Esophagus muscularis mucosa (tissue), 4 donors: Measurements from ENCODE around the gene KRT34. TPM values are rescaled to one million over a fixed set of nuclear protein-coding genes. Genes with fewer than 3 reads are reported as not detected.
"Not testable (repeated sequence)": the region's sequence is repeated elsewhere in the genome, so short reads cannot be mapped to it uniquely, and the experiment has no call there.

Experiments
- DNase-seq: peaks from one replicate; pipeline ENCODE4 v3.0.0-alpha.2; 2017; ENCODE audit errors: extremely low spot score
- H3K27ac ChIP-seq, 4 donors: fragments of 200-600 bp; sonication (generic); replicated peaks in 1 of 4; 1 replicate in 3 of 4; 2 replicates in 1 of 4; pipeline ENCODE4 v1.5.1; 2016 to 2019; ENCODE audit warnings: mild to moderate bottlenecking in 1 of 4
- H3K27me3 ChIP-seq, 4 donors: fragments of 200-600 bp; sonication (generic); one replicate each; pipeline versions ENCODE4 v1.5.1 to v1.6.0; 2016 to 2019
- H3K36me3 ChIP-seq, 4 donors: fragments of 200-600 bp; sonication (generic); one replicate each; pipeline ENCODE4 v1.5.1; 2016 to 2019
- H3K4me1 ChIP-seq, 4 donors: fragments of 200-600 bp; sonication (generic); one replicate each; pipeline ENCODE4 v1.5.1; 2016 to 2019
- H3K4me3 ChIP-seq, 4 donors: fragments of 200-600 bp; sonication (generic); 1 replicate in 2 of 4; 2 replicates in 2 of 4; pipeline ENCODE4 v1.5.1; 2016 to 2019; ENCODE audit warnings: mild to moderate bottlenecking in 4 of 4, moderate library complexity in 1 of 4
- H3K9me3 ChIP-seq, 4 donors: fragments of 200-600 bp; sonication (generic); 1 replicate in 3 of 4; 2 replicates in 1 of 4; pipeline ENCODE4 v1.5.1; 2016 to 2019
- EP300 ChIP-seq: sonication (generic); formaldehyde crosslinking; IDR thresholded peaks from one replicate; pipeline ENCODE4 v1.6.1; 2017; ENCODE audit warnings: antibody characterized with exemption
- POLR2A ChIP-seq: fragments of 450-650 bp; IDR thresholded peaks from one replicate; pipeline ENCODE4 v1.6.1; 2017; ENCODE audit warnings: antibody characterized with exemption, moderate library complexity, mild to moderate bottlenecking, low read depth
- POLR2AphosphoS5 ChIP-seq, 2 donors: sonication (generic); formaldehyde crosslinking; IDR thresholded peaks; one replicate each; pipeline ENCODE4 v1.6.1; 2017; ENCODE audit warnings: antibody characterized with exemption in 2 of 2
- WGBS: methylation state at CpG from one replicate; pipeline ENCODE4 v1.1.5; 2018; 5-methylcytosine and 5-hydroxymethylcytosine counted together
- intact Hi-C: fragments of 100-400 bp; cut with DNase I; formaldehyde crosslinking; loops from one replicate; pipeline ENCODE4 v1.15.1; 2023
- total RNA-seq, 4 donors: library from RNA; depleted of rRNA; stranded (reverse); fragments of >200 nt; gene quantifications; one replicate each; pipeline versions ENCODE4 v1.1.0 to v1.2.1, GENCODE V29; 2016
- TF ChIP-seq, protein P1 (sequence below), 3 experiments: fragments of 200-600 bp in 2 of 3; fragments of 450-650 bp in 1 of 3; sonication (generic) in 2 of 3; IDR thresholded peaks; one replicate each; pipeline ENCODE4 v1.5.1; 2017 to 2019; ENCODE audit warnings: antibody characterized with exemption in 3 of 3, mild to moderate bottlenecking in 2 of 3, moderate library complexity in 1 of 3

The KRT34 gene
- total RNA-seq, 4 donors from 2014 or later, result not detected

DNA sequence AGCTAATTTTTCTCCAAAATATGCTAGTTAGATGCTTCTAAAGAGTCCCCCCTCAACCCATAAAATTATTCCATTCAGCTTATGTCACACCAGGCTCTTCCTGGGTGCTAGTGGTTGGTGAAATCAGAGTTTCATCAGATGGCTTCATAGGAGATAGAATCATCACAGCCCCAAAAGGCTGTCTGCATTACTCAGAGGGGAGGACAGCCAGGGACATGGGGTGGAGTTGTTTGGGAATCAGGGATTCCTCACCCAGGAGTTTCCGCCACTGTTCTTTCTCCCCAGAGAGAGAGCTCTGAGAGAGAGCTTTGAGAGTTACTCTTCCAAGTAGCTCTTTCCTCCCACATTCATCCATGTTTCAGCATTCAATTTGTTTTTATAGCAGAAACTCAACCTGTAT, 288 bp upstream of the KRT34 start:
- TF ChIP-seq POLR2AphosphoS5 (IDR thresholded peaks at IDR 0.05), result no peak
- TF ChIP-seq POLR2A, result no peak
- TF ChIP-seq, protein P1, sequence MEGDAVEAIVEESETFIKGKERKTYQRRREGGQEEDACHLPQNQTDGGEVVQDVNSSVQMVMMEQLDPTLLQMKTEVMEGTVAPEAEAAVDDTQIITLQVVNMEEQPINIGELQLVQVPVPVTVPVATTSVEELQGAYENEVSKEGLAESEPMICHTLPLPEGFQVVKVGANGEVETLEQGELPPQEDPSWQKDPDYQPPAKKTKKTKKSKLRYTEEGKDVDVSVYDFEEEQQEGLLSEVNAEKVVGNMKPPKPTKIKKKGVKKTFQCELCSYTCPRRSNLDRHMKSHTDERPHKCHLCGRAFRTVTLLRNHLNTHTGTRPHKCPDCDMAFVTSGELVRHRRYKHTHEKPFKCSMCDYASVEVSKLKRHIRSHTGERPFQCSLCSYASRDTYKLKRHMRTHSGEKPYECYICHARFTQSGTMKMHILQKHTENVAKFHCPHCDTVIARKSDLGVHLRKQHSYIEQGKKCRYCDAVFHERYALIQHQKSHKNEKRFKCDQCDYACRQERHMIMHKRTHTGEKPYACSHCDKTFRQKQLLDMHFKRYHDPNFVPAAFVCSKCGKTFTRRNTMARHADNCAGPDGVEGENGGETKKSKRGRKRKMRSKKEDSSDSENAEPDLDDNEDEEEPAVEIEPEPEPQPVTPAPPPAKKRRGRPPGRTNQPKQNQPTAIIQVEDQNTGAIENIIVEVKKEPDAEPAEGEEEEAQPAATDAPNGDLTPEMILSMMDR (IDR thresholded peaks at IDR 0.05), result no peak
- H3K36me3 ChIP-seq, result no peaks in the 10 kb centered on the region

DNA sequence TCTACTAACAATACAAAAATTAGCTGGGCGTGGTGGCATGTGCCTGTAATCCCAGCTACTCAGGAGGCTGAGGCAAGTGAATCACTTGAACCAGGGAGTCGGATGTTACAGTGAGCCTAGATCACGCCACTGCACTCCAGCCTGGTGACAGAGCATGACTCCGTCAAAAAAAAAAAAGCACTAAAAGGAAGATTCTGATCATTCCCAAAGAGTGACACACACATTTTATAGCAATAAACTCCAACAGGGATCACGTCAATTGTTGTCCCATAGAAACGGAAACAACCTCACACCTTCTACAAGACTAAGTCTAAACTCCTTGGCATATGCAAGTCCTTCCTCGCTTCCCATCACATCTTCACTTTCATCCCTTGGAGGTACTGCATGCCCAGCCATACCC, 2.0 kb downstream of the KRT34 start:
- H3K36me3 ChIP-seq, H3K4me3 ChIP-seq, H3K4me1 ChIP-seq, H3K27ac ChIP-seq, intact Hi-C loops, H3K27me3 ChIP-seq, H3K9me3 ChIP-seq, DNase-seq: not testable (repeated sequence)
- WGBS, result 81% methylated on average over 7 of the region's 7 CpGs

More for the DNA sequence above, 288 bp upstream of the KRT34 start:
- Histone ChIP-seq H3K27me3 (no peaks in the 10 kb centered on the region), H3K4me3 (no peak overlapping the region), H3K27ac (no peak overlapping the region), H3K4me1 (no peaks in the 10 kb centered on the region), H3K9me3 (peaks cover 0 to 15% (median 11%) of the 10 kb centered on the region in 4 donors)
- intact Hi-C loops, result no loop called here
- 90% methylated on average over 1 of the region's 1 CpG for WGBS
- no peak for DNase-seq

DNA sequence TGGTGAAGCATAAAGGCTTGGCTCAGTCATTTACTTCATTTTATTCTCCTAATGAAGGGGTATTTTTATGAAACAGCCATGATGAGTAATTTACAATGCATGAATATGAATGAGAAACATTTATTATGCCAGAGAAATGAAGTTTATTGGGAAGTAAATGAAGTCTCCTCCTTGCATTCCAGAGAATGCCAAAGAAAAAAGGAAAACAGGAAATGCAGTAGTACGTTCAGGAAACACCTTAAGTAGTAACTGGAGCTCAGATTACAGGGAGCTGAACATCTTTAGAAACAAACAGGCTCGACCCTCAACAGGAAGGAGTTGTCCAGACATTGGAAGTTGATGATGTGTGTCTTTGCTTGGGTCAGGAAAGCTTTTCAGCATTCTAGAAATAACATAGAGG, 4.6 kb downstream of the KRT34 start:
- H3K4me1 ChIP-seq, result no peaks in the 10 kb centered on the region
- TF ChIP-seq EP300 (no peak), POLR2A (no peak), POLR2AphosphoS5 (IDR thresholded peaks at IDR 0.05) (no peak)
- TF ChIP-seq, protein P1 (IDR thresholded peaks at IDR 0.05), result no peak
- no peaks in the 10 kb centered on the region for H3K36me3 ChIP-seq
- WGBS, result 49% methylated on average over 2 of the region's 2 CpGs
- no peaks in the 10 kb centered on the region for H3K27me3 ChIP-seq
- no peaks in the 10 kb centered on the region for H3K9me3 ChIP-seq
- intact Hi-C loops, result no loop called here
- no peak for DNase-seq
- no peak overlapping the region for H3K27ac ChIP-seq
- no peak overlapping the region for H3K4me3 ChIP-seq

DNA sequence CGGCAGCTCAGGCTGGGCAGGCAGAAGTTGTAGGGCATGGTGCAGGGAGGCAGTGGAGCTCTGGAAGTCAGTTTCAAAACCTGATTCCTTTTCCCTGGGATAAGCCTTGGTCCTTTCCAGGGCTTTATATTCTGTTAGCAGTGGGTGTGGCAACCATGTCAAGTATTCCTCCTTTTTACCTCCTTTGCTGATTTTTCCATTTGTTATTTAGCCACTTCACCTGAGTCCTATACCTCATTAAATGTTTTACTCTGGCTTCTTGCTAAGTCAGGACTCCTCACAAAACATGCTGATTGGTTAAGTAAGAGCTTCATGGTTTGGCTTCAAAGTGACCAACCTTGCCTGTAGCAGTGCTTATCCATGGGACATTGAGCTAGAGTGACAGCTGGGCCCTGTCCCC, 12.4 kb downstream of the KRT34 start, which contains the start of gene KRT33B:
Gene KRT33B (minus strand): TSS at position 101 of the 400 bp plus-strand sequence. CDS start 63 bp downstream, at position 38.
- WGBS, result no CpG with 5 or more reads among the region's 1 CpG
- H3K4me1 ChIP-seq, result peaks cover 0 to 7% (median 0%) of the 10 kb centered on the region in 4 donors
- H3K36me3 ChIP-seq, result no peaks in the 10 kb centered on the region
- no peaks in the 10 kb centered on the region for H3K9me3 ChIP-seq
- no peaks in the 10 kb centered on the region for H3K27me3 ChIP-seq
- TF ChIP-seq, protein P1 (IDR thresholded peaks at IDR 0.05), result no peak
- TF ChIP-seq POLR2A, result no peak
- TF ChIP-seq EP300, result no peak
- TF ChIP-seq POLR2AphosphoS5 (IDR thresholded peaks at IDR 0.05), result no peak
- intact Hi-C loops, result no loop called here
- H3K27ac ChIP-seq, result no peak within 1 kb of the TSS
- no peak within 1 kb of the TSS for H3K4me3 ChIP-seq
- no peak for DNase-seq

DNA sequence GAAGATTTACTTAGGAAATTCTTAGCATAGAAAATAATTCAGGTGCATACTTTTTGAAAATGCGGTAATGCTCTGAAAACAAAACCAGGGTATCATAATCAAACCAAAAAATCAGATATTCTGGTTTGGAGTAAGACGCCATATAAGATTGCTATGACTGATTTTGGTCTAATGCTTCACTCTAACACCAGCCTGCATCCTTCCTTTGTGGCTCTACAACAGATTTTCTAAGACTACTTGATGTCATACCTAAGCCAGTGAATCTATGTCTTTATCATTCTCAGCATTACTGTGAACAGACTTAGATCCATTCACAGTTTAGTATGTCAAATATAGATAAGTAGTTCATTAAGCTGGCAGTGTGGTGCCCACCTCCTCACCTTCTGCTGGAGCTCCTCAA, 13.1 kb downstream of the KRT34 start:
- WGBS, result 89% methylated on average over 2 of the region's 2 CpGs
- no peak overlapping the region for H3K4me3 ChIP-seq
- H3K9me3 ChIP-seq, result no peaks in the 10 kb centered on the region
- intact Hi-C loops, result no loop called here
- no peak overlapping the region for H3K27ac ChIP-seq
- no peak for TF ChIP-seq EP300
- no peaks in the 10 kb centered on the region for H3K36me3 ChIP-seq
- H3K4me1 ChIP-seq, result peaks cover 0 to 7% (median 0%) of the 10 kb centered on the region in 4 donors
- H3K27me3 ChIP-seq, result no peaks in the 10 kb centered on the region
- DNase-seq, result no peak

DNA sequence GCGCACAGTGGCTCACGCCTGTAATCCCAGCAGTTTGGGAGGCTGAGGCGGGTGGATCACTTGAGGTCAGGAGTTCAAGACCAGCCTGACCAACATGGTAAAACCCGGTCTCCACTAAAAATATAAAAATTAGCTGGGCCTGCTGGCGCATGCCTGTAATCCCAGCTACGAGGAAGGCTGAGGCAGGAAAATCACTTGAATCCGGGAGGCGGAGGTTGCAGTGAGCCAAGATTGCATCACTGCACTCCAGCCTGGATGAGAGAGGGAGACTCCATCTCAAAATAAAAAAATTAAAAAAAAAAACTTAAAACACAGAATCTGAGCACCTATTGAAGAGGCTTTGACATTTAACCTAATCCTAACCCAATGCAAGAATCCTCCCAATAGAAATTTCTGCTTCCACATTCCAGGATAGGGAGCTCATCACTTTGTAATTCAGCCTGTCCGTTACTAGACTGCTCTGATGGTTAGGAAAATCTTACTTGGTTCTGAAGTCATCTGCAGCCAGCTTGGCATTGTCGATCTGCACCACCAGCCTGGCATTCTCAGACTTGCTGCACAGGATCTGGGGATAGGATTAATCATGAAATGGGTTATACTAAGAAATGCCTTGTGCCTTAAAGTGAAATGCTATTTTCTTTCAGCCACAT, 14.6 kb downstream of the KRT34 start:
- H3K27ac ChIP-seq, result no peak overlapping the region
- no peaks in the 10 kb centered on the region for H3K9me3 ChIP-seq
- no peak for TF ChIP-seq POLR2AphosphoS5 (IDR thresholded peaks at IDR 0.05)
- no peak for TF ChIP-seq POLR2A
- TF ChIP-seq, protein P1 (IDR thresholded peaks at IDR 0.05), result no peak
- no peak for TF ChIP-seq EP300
- no peaks in the 10 kb centered on the region for H3K27me3 ChIP-seq
- no peaks in the 10 kb centered on the region for H3K36me3 ChIP-seq
- WGBS, result 85% methylated on average over 10 of the region's 10 CpGs
- no peak for DNase-seq
- H3K4me1 ChIP-seq, result peaks cover 0 to 7% (median 0%) of the 10 kb centered on the region in 4 donors
- intact Hi-C loops, result no loop called here
- H3K4me3 ChIP-seq, result no peak overlapping the region
